GM12878 (cell line): ENCODE results near the gene POC5. TPM values are rescaled to one million over a fixed set of nuclear protein-coding genes. Genes with fewer than 3 reads are reported as not detected.

Source experiments
- ATAC-seq: fragments of 200-7000 bp; cut with Tn5 transposase; 3 replicates; pipeline ENCODE4 v1.9.1; 2020; ENCODE audit warnings: mild to moderate bottlenecking, moderate library complexity
- BruUV-seq: library from RNA; stranded (reverse); fragments of 400-500 nt; replicated peaks from 2 replicates; lab custom pipeline; 2021; lab: Mats Ljungman, UMichigan
- CTCF ChIA-PET: fragments of 300-600 bp; sonication (Branson Sonifier 250); formaldehyde crosslinking; extraction: SDS; loops from one replicate; lab custom pipeline; 2021; ENCODE audit warnings: inconsistent platforms; lab: Yijun Ruan, JAX
- POLR2A ChIA-PET: fragments of 350-600 bp; formaldehyde crosslinking; extraction: SDS; loops from one replicate; lab custom pipeline; 2021; ENCODE audit warnings: inconsistent platforms; lab: Charles Lee
- RAD21 ChIA-PET: fragments of 300-600 bp; sonication (Branson Sonifier 250); formaldehyde crosslinking; loops from one replicate; lab custom pipeline; 2023; ENCODE audit warnings: antibody characterized with exemption; ENCODE audit not compliant: unreplicated experiment; lab: Charles Lee
- SMC1A ChIA-PET: fragments of 300-600 bp; sonication (Branson Sonifier 250); formaldehyde crosslinking; loops from one replicate; lab custom pipeline; 2023; ENCODE audit not compliant: unreplicated experiment, uncharacterized antibody; lab: Charles Lee
- DNase-seq: peaks from one replicate; pipeline ENCODE4 v3.0.0-alpha.2; 2011; ENCODE audit warnings: low read depth, low spot score
- FAIRE-seq: peaks from 3 replicates; lab custom pipeline; 2011; peaks lifted over from hg19 to GRCh38; lab: Jason Lieb, UNC
- H2AFZ ChIP-seq: 2 replicates; pipeline ENCODE4 v1.6.0; 2011; ENCODE audit warnings: low read depth, low read length, control low read depth; ENCODE audit not compliant: control insufficient read depth
- H3K27ac ChIP-seq: 2 replicates; pipeline ENCODE4 v1.5.1; 2011; ENCODE audit warnings: control low read depth; ENCODE audit not compliant: control insufficient read depth, insufficient read depth
- H3K27me3 ChIP-seq, 2 experiments: replicated peaks in 1 of 2; 2 replicates each; pipeline versions ENCODE4 v1.6.0 to v1.6.1; 2011; ENCODE audit warnings: low read length in 1 of 2; ENCODE audit not compliant: control insufficient read depth in 2 of 2, insufficient read depth in 2 of 2
- H3K36me3 ChIP-seq, 2 experiments: 2 replicates each; pipeline ENCODE4 v1.5.1; 2011; ENCODE audit warnings: low read length in 1 of 2; ENCODE audit not compliant: control insufficient read depth in 2 of 2, insufficient read depth in 2 of 2
- H3K4me1 ChIP-seq: 2 replicates; pipeline ENCODE4 v1.6.1; 2011; ENCODE audit warnings: mild to moderate bottlenecking, low read length, moderate library complexity, mixed read lengths; ENCODE audit not compliant: control insufficient read depth, insufficient read depth
- H3K4me2 ChIP-seq: 2 replicates; pipeline ENCODE4 v1.6.0; 2011; ENCODE audit warnings: control low read depth; ENCODE audit not compliant: control insufficient read depth, insufficient read depth
- H3K4me3 ChIP-seq: fragments of 200-600 bp; sonication (generic); 2 replicates; pipeline ENCODE4 v1.5.1; 2016
- H3K79me2 ChIP-seq: 2 replicates; pipeline ENCODE4 v1.6.0; 2011; ENCODE audit warnings: low read length; ENCODE audit not compliant: control insufficient read depth, insufficient read depth
- H3K9ac ChIP-seq: 2 replicates; pipeline ENCODE4 v1.8.0; 2011; ENCODE audit warnings: low read length, control low read depth, mixed read lengths; ENCODE audit not compliant: control insufficient read depth, insufficient read depth
- H3K9me3 ChIP-seq: replicated peaks from 3 replicates; pipeline ENCODE4 v1.5.1; 2011; ENCODE audit warnings: mild to moderate bottlenecking, low read length; ENCODE audit not compliant: control insufficient read depth, insufficient read depth
- H4K20me1 ChIP-seq: 2 replicates; pipeline ENCODE4 v1.6.0; 2011; ENCODE audit not compliant: control insufficient read depth, insufficient read depth
- BRCA1 ChIP-seq: IDR thresholded peaks from 2 replicates; pipeline ENCODE4 v1.6.1; 2011; ENCODE audit warnings: low read depth, low read length, improper control_type of control experiment
- CBX3 ChIP-seq: fragments of 200-600 bp; sonication (generic); IDR thresholded peaks from 2 replicates; pipeline ENCODE4 v1.6.1; 2016; ENCODE audit warnings: low read depth, borderline replicate concordance
- CREM ChIP-seq: IDR thresholded peaks from 2 replicates; pipeline ENCODE4 v1.6.1; 2014; ENCODE audit warnings: antibody characterized with exemption, low read depth
- EED ChIP-seq: sonication (generic); IDR thresholded peaks from 2 replicates; pipeline ENCODE4 v1.6.1; 2016; ENCODE audit warnings: antibody characterized with exemption, low read depth
- EP300 ChIP-seq, 2 experiments: fragments of 150-350 bp in 1 of 2; IDR thresholded peaks; 2 replicates each; pipeline ENCODE4 v1.6.1; 2011 to 2012; ENCODE audit warnings: low read depth in 2 of 2, low read length in 2 of 2, borderline replicate concordance in 1 of 2, improper control_type of control experiment in 1 of 2, inconsistent platforms in 1 of 2; ENCODE audit not compliant: control insufficient read depth in 1 of 2
- GABPA ChIP-seq: IDR thresholded peaks from 2 replicates; pipeline ENCODE4 v1.6.1; 2014; ENCODE audit warnings: antibody characterized with exemption, low read depth, mild to moderate bottlenecking, inconsistent platforms
- IRF3 ChIP-seq: fragments of 450-650 bp; IDR thresholded peaks from 2 replicates; pipeline ENCODE4 v1.6.1; 2014; ENCODE audit warnings: mild to moderate bottlenecking
- NFYA ChIP-seq: IDR thresholded peaks from 2 replicates; pipeline ENCODE4 v1.6.1; 2011; ENCODE audit warnings: low read depth, mild to moderate bottlenecking, low read length, improper control_type of control experiment, borderline replicate concordance
- SIX5 ChIP-seq: IDR thresholded peaks from 2 replicates; pipeline ENCODE4 v1.6.1; 2011; ENCODE audit warnings: mild to moderate bottlenecking, low read depth, low read length, moderate library complexity; ENCODE audit not compliant: severe bottlenecking
- SMARCA5 ChIP-seq: fragments of 450-650 bp; IDR thresholded peaks from 2 replicates; pipeline ENCODE4 v1.6.1; 2017; ENCODE audit warnings: mild to moderate bottlenecking
- SPI1 ChIP-seq: IDR thresholded peaks from 2 replicates; pipeline ENCODE4 v1.6.1; 2011; ENCODE audit warnings: low read depth, mild to moderate bottlenecking, low read length, moderate library complexity, borderline replicate concordance; ENCODE audit not compliant: insufficient read depth
- STAT3 ChIP-seq: IDR thresholded peaks from 2 replicates; pipeline ENCODE4 v1.6.1; 2011; ENCODE audit warnings: low read depth, low read length, improper control_type of control experiment
- ZNF384 ChIP-seq: IDR thresholded peaks from 2 replicates; pipeline ENCODE4 v1.6.1; 2012; ENCODE audit warnings: low read depth, mild to moderate bottlenecking, low read length, improper control_type of control experiment, borderline replicate concordance
- WGBS: methylation state at CpG from one replicate; pipeline ENCODE4 v1.1.6; 2016; ENCODE audit warnings: low lambda C conversion rate; ENCODE audit not compliant: insufficient replicate concordance, insufficient coverage; ENCODE audit errors: missing lambda C conversion rate; 5-methylcytosine and 5-hydroxymethylcytosine counted together
- in situ Hi-C: fragments of 300-500 bp; cut with MboI; formaldehyde crosslinking; loops from 9 replicates; pipeline ENCODE4 v1.14.3; 2018; ENCODE audit warnings: mixed read lengths
- intact Hi-C: fragments of 100-400 bp; cut with micrococcal nuclease; formaldehyde crosslinking; loops from one replicate; pipeline ENCODE4 v1.14.2; 2022; ENCODE audit not compliant: unreplicated experiment
- polyA plus RNA-seq, 11 experiments: library from polyadenylated mRNA; depleted of rRNA in 4 of 11; unstranded in 6 of 11; stranded (reverse) in 5 of 11; fragments of >200 nt; fragmentation: Nextera tagmentation in 4 of 11; fragmentation: Illumina TruSeq in 1 of 11; extraction: Ambion mirVana in 4 of 11; extraction: Trizol in 1 of 11; gene quantifications; 1 replicate in 1 of 11; 2 replicates in 10 of 11; pipeline versions ENCODE4 v1.2.1 to v1.2.3, GENCODE V29; 2011 to 2016; ENCODE audit warnings: inconsistent platforms in 2 of 11, missing spikeins in 2 of 11, low read depth in 1 of 11
- total RNA-seq, 4 experiments: library from RNA; depleted of rRNA in 3 of 4; stranded (reverse); fragments of >200 nt in 3 of 4; fragmentation: Illumina TruSeq in 1 of 4; extraction: Trizol in 1 of 4; gene quantifications; 2 replicates each; pipeline versions ENCODE4 v1.2.1 to v1.2.3, GENCODE V29; 2013 to 2021
- TF ChIP-seq, protein P1 (sequence below): fragments of 450-650 bp; IDR thresholded peaks from 2 replicates; pipeline ENCODE4 v1.6.1; 2016; ENCODE audit warnings: mild to moderate bottlenecking

POC5 gene
- total and polyA plus RNA-seq, 10 of the 15 experiments (the other 5 are each of a cell fraction or from before 2014, with no cell fraction given): 13.1 to 25.6 (median 21.8) TPM

- no peaks in the 10 kb centered on the region for H3K79me2 ChIP-seq
- intact Hi-C loops: loop anchor here (10.0 kb wide), 1 partner anchor 633 kb away; no protein-coding TSS in a partner anchor
- no peak overlapping the region for H3K27ac ChIP-seq
- CTCF ChIA-PET: interaction anchor here (0.7 to 1.1 kb wide), 4 partner anchors 8 to 332 kb away, joined by 3 read pairs; no protein-coding TSS in a partner anchor
- no peak for ATAC-seq
- POLR2A ChIA-PET: interaction anchor here (1.0 to 1.1 kb wide), 2 partner anchors 326 to 446 kb away, joined by 3 read pairs; no protein-coding TSS in a partner anchor
- FAIRE-seq: no peak
- no peak overlapping the region for H2AFZ ChIP-seq
- 100% methylated on average over 1 of the region's 1 CpG for WGBS
- H3K4me3 ChIP-seq: no peak overlapping the region
- 0 out of 2 replicates have a peak, but pooled peaks cover 2% of the 10 kb centered on the region for H4K20me1 ChIP-seq
- H3K36me3 ChIP-seq: peaks cover 0 to 10% of the 10 kb centered on the region in 2 experiments; a peak in 2 of 4 replicates
- RAD21 ChIA-PET: interaction anchor here (1.2 to 4.9 kb wide), 6 partner anchors 8 to 440 kb away, joined by 3 to 38 read pairs (median 4); partner anchors contain the start of gene ANKRD31
- no peaks in the 10 kb centered on the region for H3K9me3 ChIP-seq
- H3K9ac ChIP-seq: no peak overlapping the region
- no TSS peak for BruUV-seq
- in situ Hi-C loops: no loop called here
- SMC1A ChIA-PET: interaction anchor here (0.6 to 4.4 kb wide), 6 partner anchors 10 to 440 kb away, joined by 3 to 53 read pairs (median 3); partner anchors contain the start of gene ANKRD31
- no peaks in the 10 kb centered on the region for H3K27me3 ChIP-seq
- no peaks in the 10 kb centered on the region for H3K4me1 ChIP-seq
- TF ChIP-seq CBX3 (no peak), NFYA (no peak), IRF3 (no peak), EED (no peak)
- TF ChIP-seq, all 136 proteins: peak for 0
- DNase-seq: no peak
- H3K4me2 ChIP-seq: no peak overlapping the region
These were observed 39.6 kb downstream of the POC5 start for GRCh38 chr5:75677607-75678006.

- no peak for ATAC-seq
- ChIA-PET SMC1A (interaction anchor here (0.6 to 1.7 kb wide), 4 partner anchors 14 to 335 kb away, joined by 3 to 4 read pairs (median 4); no protein-coding TSS in a partner anchor), POLR2A (no interaction called here), RAD21 (interaction anchor here (1.4 kb wide), 1 partner anchor 154 kb away, joined by 3 read pairs; no protein-coding TSS in a partner anchor), CTCF (no interaction called here)
- 100% methylated on average over 1 of the region's 1 CpG for WGBS
- in situ Hi-C loops (no loop called here), intact Hi-C loops (loop anchor here (10.0 kb wide), 1 partner anchor 631 kb away; no protein-coding TSS in a partner anchor)
- Histone ChIP-seq H3K4me1 (no peaks in the 10 kb centered on the region), H3K9me3 (no peaks in the 10 kb centered on the region), H3K79me2 (no peaks in the 10 kb centered on the region), H3K27ac (no peak overlapping the region), H3K9ac (no peak overlapping the region), H3K36me3 (peaks cover 0 to 10% of the 10 kb centered on the region in 2 experiments; a peak in 2 of 4 replicates), H3K4me2 (no peak overlapping the region), H4K20me1 (0 out of 2 replicates have a peak, but pooled peaks cover 2% of the 10 kb centered on the region), H3K4me3 (no peak overlapping the region), H3K27me3 (no peaks in the 10 kb centered on the region), H2AFZ (no peak overlapping the region)
- BruUV-seq: no TSS peak
- DNase-seq: no peak
- FAIRE-seq: no peak
- TF ChIP-seq, protein P1, sequence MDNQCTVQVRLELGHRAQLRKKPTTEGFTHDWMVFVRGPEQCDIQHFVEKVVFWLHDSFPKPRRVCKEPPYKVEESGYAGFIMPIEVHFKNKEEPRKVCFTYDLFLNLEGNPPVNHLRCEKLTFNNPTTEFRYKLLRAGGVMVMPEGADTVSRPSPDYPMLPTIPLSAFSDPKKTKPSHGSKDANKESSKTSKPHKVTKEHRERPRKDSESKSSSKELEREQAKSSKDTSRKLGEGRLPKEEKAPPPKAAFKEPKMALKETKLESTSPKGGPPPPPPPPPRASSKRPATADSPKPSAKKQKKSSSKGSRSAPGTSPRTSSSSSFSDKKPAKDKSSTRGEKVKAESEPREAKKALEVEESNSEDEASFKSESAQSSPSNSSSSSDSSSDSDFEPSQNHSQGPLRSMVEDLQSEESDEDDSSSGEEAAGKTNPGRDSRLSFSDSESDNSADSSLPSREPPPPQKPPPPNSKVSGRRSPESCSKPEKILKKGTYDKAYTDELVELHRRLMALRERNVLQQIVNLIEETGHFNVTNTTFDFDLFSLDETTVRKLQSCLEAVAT: no peak
- TF ChIP-seq EP300 (IDR thresholded peaks at IDR 0.05; ENCODE audit: borderline replicate concordance in 1 of 2, control insufficient read depth in 1 of 2, low read depth in 2 of 2, low read length in 2 of 2) (no peak), STAT3 (no peak), CBX3 (no peak), SMARCA5 (no peak), BRCA1 (no peak), SPI1 (no peak), SIX5 (no peak), GABPA (no peak), ZNF384 (no peak), CREM (no peak)
These were observed 41.5 kb downstream of the POC5 start for GRCh38 chr5:75675783-75676182.
